NCI-H1417 (cell line): Measurements from ENCODE around the gene DAZAP1.

Source experiments
- DNase-seq, 3 experiments: peaks; one replicate each; lab custom pipeline; 2025; lab: John Stamatoyannopoulos, UW

The DAZAP1 gene

DNA sequence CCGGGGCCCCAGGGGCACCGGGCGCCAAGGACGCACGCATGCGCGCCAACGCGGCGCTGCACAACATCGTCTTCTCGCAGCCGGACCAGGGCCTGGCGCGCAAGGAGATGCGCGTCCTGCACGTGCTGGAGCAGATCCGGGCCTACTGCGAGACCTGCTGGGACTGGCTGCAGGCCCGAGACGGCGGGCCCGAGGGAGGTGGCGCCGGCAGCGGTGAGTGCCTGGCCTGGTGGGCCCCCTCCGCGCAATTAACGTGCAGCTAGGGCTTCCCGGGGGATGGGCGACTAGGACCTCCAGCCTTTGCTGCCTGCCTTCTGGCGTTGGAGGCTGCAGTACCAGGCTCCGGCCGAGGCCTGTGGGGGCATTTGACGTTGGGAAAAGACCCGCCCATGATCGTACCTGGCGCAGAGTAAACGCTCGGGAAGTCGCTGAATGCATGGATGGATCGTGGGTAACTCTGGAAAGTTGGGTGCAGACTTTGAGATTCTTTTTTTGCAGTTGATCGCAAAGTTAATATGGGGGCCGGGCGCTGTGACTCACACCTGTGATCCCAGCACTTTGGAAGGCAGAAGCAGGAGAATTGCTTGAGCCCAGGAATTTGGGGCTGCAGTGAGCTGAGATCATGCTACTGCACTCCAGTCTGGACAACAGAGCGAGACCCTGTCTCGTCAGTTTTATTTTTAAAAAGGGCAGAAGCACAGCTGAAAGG, 49.8 kb downstream of the DAZAP1 start:
- DNase-seq, result no peak

DNA sequence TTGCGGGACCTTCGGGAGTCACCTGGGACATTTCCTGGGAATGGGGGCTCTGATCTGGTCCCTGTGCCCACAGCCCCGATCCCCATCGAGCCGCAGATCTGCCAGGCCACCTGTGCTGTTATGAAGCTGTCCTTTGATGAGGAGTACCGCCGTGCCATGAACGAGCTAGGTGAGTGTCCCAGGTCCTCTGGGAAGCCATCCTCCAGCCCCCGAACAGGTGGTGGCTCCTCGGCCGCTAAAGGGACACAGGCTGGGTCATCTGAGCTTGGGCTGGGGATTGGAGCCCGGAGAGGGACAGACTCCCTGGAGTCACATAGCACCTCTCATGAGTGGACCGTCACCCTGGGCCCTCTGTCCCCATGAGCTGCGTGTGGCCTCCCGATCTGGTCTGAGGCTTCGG, 50.5 kb downstream of the DAZAP1 start:
- no peak for DNase-seq

DNA sequence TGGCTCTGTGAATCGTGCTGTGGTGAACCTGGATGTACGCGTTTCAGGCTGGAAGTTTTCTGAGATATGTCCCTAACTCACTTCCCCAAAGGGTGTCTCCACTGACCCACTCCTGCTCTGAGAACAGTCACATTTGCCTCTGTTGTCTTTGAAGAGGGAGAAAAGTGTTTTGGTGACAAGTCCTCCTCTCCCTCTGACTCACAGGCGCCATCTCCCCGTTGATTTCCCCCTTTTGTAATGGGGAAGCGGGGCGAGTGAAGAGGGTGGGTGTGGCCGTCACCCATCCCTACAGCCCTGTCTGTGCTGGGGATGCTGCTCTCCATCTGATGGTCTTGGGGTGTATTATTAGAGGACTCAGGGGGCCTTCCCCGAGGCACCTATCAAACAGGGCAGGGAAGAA, 52.1 kb downstream of the DAZAP1 start:
- DNase-seq, result no peak

DNA sequence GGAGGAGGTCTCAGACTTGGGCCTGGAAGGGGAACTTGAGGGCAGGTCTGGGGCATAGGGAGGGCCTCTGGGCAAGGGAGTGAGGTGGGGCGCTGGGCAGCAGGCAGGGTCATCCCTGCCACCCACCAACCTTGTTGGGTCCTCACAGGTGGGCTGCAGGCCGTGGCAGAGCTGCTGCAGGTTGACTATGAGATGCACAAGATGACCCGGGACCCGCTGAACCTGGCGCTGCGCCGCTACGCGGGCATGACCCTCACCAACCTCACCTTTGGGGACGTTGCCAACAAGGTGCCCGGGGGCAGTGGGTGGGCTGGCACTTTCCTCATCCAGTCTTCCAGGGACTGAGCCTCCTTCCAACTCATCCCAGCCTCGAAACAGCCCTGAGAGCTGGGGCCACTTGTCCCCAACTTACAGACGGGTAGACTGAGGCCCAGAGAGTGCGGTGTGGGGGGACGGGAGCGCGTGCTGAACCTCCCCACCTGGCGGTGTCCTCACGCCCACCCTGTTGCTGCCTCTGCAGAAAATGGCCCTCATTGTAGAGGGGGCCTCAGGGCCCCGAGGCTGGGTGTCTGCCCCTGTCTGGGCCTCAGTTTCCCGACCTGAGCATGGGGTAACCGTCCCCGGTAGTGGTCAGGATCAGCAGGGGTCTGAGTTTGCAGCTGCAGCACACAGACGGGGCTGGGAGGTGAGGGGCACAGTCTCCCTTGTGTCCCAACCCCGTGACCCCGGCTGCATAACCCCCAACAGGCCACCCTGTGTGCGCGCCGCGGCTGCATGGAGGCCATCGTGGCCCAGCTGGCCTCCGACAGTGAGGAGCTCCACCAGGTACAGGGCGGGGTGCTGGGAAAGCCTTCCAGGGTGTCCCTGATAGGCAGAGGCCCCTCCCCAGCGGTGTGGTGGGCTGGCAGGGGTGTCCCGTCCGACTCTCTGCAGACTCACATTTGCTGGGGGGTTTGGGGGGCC, 52.9 kb downstream of the DAZAP1 start:
- DNase-seq, result no peak

DNA sequence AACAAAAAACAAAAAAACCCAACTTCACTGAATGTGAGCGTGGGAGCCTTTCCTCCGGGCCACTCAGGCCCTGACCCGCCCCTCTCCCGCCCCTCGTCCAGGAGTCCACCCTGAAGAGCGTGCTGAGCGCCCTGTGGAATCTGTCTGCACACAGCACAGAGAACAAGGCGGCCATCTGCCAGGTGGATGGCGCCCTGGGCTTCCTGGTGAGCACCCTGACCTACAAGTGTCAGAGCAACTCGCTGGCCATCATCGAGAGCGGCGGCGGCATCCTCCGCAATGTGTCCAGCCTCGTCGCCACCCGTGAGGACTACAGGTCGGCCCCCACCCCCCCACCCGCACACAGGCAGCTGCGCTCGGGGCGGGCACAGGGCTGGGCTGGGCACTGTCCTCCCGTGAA, 54.5 kb downstream of the DAZAP1 start:
- DNase-seq, result no peak

GRCh38 chr19:1465191-1466016, 58.0 kb downstream of the DAZAP1 start:
- DNase-seq, result no peak

DNA sequence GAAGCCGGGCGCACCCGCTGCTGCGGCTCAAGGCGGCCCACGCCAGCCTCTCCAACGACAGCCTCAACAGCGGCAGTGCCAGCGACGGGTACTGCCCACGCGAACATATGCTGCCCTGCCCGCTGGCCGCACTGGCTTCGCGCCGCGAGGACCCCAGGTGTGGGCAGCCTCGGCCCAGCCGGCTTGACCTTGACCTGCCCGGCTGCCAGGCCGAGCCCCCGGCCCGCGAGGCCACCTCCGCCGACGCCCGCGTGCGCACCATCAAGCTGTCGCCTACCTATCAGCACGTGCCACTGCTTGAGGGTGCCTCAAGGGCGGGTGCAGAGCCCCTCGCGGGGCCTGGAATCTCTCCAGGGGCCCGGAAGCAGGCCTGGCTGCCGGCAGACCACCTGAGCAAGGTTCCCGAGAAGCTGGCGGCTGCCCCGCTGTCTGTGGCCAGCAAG, 58.7 kb downstream of the DAZAP1 start:
- no peak for DNase-seq

- no peak for DNase-seq
These were observed 59.3 kb downstream of the DAZAP1 start for GRCh38 chr19:1466461-1467214.

- DNase-seq, result no peak
These were observed 59.8 kb downstream of the DAZAP1 start for GRCh38 chr19:1467215-1467489.

DNA sequence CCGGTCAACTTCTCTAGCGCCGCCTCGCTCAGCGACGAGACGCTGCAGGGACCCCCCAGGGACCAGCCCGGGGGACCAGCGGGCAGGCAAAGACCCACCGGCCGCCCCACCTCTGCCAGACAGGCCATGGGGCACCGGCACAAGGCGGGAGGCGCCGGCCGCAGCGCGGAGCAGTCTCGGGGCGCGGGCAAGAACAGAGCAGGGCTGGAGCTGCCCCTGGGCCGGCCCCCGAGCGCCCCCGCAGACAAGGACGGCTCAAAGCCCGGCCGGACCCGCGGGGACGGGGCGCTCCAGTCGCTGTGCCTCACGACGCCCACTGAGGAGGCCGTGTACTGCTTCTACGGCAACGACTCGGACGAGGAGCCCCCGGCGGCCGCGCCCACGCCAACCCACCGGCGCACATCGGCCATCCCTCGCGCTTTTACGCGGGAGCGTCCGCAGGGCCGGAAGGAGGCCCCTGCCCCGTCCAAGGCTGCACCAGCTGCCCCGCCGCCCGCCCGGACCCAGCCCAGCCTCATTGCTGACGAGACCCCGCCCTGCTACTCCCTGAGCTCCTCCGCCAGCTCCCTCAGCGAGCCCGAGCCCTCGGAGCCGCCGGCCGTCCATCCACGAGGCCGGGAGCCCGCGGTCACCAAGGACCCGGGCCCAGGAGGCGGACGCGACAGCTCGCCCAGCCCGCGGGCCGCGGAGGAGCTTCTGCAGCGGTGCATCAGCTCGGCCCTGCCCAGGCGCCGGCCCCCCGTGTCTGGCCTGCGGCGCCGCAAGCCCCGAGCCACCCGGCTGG, 60.3 kb downstream of the DAZAP1 start:
- DNase-seq, result no peak

DNA sequence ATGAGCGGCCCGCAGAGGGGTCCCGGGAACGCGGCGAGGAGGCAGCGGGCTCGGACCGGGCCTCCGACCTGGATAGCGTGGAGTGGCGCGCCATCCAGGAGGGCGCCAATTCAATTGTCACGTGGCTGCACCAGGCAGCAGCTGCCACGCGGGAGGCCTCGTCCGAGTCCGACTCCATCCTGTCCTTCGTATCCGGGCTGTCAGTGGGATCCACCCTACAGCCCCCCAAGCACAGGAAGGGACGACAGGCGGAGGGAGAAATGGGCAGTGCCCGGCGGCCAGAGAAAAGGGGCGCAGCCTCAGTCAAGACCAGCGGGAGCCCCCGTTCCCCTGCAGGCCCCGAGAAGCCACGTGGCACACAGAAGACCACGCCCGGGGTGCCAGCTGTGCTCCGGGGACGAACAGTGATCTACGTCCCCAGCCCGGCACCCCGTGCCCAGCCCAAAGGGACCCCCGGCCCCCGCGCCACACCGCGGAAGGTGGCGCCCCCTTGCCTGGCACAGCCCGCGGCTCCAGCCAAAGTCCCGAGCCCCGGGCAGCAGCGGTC, 61.0 kb downstream of the DAZAP1 start:
- no peak for DNase-seq

- DNase-seq, result no peak
These were observed 61.5 kb downstream of the DAZAP1 start for GRCh38 chr19:1468821-1469254.

- no peak for DNase-seq
These were observed 62.1 kb downstream of the DAZAP1 start for GRCh38 chr19:1469255-1470054.

DNA sequence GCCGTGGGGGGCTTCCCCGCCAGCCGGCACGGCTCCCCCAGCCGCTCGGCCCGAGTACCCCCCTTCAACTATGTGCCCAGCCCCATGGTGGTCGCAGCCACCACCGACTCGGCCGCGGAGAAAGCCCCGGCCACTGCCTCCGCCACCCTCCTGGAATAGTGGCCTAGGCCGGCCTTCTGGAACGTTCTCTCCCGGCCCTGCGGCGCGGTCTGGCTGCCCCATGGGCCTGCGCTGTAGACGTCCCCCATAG, 62.6 kb downstream of the DAZAP1 start:
- no peak for DNase-seq

DNA sequence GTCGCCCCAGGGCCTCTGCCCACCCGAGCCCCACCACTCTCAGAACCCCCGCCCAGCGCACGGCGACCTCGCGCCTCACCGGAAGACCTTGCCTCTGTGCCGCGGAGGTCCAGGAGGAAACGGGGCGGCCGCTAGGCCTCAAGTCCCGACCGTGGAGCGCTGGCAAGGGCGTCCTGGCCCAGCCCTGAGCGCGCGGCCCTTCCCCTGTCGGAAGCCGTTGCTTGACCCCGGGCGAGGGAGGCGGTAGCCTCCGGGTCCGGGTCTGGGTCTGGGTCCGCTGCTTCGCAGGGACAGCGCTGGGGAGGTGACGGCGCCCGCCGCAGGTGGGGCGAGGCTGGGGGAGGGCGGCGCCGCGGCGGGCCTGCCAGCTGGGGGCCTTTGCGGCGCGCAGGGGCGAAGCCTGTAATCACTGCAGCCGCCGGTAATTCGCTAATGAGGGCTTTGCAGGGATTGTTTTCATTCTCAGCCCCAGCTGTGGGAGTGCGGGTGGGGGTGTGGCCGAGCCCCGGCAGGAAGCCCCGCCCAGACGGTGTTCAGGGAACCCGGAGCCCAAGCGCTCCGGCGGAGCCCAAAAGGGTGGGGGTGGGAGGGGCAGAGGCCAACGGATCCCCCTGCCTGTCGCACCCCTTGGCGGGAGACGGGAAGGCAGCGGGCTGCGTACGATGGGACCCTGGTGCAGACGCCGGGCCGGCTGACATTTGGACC, 63.1 kb downstream of the DAZAP1 start:
- peak; percentile 57 to 94 (median 90) for DNase-seq

DNA sequence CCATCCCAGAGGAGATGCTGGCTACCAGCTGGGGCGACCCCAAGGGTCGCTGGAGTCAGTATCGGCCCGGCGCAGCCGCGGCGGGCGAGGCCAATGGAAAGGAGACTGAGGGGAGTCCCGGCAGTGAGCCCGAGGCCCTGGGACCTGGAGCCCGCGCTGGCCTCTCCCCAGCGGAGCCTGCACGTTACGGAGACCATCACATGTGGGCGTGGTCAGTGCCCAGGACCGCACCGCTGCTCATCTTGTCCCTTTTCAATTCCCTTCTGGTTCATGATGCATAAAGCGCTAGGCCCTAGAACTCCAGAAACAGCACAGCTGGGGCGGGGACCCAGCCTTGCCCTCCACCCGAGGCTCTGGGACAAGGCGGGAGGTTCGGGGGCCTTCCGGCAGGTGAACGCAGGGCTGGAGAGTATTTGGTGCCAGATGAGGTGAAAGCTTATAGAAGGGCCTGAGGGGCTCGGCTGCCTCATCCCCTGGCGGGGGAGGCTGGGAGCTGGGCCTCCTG, 63.7 kb downstream of the DAZAP1 start:
- DNase-seq, result peak; percentile 38 to 69 (median 65)

- no peak for DNase-seq
These were observed 64.3 kb downstream of the DAZAP1 start for GRCh38 chr19:1471515-1472160.

- DNase-seq, result no peak
These were observed 65.1 kb downstream of the DAZAP1 start for GRCh38 chr19:1472231-1473084.
